HT-29 (cell line): ENCODE data around the gene CCDC137. TPM values are rescaled to one million over a fixed set of nuclear protein-coding genes. Genes with fewer than 3 reads are reported as not detected.

Experiments used
- DNase-seq: peaks from one replicate; pipeline ENCODE4 v3.0.0-alpha.2; 2015; ENCODE audit warnings: low spot score
- small RNA-seq: library from RNA; depleted of rRNA; stranded (forward); fragments of <200 nt; gene quantifications from one replicate; pipeline ENCODE3, GENCODE V24; 2014
- total RNA-seq: library from RNA; depleted of rRNA; stranded (reverse); fragments of >200 nt; shearing (Covaris generic); gene quantifications from 2 replicates; pipeline ENCODE4 v1.2.3, GENCODE V29; 2014; rRNA removed

The CCDC137 gene
- total RNA-seq, 1 experiment from 2014 or later: 33.8 TPM

DNA sequence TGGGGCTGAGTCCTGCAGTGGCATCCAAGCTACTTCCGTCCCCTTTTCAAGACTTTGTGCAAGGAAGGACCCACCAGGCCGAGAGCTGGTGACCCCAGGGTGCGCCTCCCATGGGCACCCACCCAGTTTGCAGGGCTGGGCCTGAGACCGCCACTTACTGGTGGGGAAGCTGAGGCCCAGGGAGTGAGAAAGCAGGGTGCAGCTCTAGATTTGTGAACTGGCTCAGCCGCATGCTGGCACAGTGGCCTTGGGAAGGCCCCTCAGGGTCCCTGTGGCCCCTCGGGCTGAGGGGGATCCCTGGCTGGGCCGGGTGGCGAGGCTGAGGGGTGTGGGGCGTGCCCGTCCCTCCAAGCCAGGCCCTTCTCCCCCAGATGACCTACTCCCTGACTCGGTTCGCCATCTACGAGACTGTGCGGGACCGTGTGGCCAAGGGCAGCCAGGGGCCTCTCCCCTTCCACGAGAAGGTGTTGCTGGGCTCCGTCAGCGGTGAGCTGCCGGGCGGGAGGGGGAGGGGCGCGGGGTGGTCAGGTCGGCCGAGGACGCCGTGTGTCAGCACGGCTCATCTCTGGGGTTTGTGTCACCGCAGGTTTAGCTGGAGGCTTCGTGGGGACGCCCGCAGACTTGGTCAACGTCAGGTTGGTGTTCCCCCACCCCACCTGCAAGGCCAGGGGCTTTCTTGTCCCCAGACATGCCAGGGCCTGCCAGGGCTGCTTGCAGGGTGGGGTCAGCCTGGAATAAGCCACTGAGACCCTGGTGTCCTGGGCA lies 48.8 kb downstream of the CCDC137 start:
- no peak for DNase-seq

- no peak for DNase-seq
Measured at GRCh38 chr17:81715872-81716673, 49.5 kb downstream of the CCDC137 start.

GRCh38 chr17:81716674-81716996 lies 50.1 kb downstream of the CCDC137 start:
- DNase-seq: no peak

DNA sequence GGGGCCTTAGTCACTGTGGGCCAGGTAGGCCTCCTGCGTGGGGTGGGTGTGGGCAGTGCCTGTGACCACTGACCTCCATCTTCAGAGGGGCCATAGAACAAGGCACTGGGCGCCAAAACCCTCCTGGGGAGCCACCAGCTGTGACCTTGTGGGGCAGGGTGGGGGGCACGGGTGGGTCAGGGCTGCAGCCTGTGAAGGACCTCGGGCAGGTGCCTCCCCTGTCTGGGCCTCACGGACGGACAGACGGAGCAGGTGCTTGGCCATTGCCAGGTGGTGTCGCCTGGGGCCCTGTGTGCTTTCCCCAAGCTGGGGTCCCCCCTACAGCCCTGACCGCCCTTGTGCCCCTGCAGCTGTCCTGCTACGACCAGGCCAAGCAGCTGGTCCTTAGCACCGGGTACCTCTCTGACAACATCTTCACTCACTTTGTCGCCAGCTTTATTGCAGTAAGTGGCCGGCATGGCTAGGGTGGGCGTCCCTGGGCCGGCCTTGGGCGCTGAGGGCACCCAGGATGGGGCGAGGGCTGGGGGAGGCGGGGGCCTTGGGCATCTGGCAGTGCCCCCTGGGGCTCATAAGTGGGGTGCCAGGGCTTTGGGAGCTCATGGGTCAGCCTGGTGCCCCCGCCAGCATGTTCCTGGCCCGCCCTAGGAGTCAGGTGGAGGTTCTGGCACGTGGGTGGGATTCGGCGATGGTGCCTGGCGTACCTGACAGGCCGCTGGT lies 50.7 kb downstream of the CCDC137 start:
- DNase-seq: no peak

DNA sequence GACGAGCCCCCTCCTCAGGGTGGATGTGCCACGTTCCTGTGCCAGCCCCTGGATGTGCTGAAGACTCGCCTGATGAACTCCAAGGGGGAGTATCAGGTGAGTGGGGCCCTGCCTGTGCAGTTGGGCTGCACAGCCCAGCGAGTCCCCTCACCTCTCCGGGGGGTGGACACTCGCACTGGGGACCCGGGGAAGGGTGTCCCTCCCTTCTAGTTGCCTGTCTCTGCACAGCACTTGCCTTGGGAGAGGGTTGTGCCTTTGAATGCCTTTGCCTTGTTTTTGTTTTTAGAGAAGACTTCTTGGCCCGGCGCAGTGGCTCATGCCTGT lies 51.2 kb downstream of the CCDC137 start:
- no peak for DNase-seq

DNA sequence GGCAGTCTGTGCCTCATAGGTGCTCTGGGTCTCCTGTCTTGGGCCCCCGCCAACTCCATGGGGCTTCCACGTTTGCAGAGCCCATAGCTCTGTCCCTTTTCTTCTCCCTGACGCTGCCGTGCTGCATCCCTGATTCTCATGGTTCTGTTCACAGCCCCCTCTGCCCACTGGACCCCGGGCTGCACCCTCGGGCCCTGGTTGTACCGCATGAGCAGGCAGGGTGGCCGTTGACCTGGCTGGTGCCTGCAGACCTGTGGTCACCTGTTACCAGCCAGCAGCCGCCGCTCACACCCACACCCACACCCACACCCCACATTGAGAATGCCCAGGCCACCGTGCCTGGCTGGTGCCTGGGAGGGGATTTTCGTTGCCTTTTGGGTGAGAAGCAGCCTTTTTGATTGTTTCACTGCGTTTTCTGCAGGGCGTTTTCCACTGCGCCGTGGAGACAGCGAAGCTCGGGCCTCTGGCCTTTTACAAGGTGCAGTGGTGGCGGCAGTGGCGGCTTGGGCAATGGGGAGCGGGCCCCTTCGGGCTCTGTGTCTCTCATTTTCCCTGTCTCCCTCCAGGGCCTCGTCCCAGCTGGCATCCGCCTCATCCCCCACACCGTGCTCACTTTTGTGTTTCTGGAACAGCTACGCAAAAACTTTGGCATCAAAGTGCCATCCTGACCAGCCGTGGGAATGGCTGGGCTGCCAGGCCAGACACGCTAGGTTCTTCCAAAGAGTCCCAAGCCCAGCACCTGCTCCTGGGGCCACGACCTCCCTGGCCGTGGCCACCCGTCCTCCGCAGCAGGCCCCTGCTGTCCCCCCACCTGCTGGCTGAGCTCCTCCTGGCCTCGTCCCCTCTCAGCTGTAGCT lies 53.1 kb downstream of the CCDC137 start:
- no peak for DNase-seq

DNA sequence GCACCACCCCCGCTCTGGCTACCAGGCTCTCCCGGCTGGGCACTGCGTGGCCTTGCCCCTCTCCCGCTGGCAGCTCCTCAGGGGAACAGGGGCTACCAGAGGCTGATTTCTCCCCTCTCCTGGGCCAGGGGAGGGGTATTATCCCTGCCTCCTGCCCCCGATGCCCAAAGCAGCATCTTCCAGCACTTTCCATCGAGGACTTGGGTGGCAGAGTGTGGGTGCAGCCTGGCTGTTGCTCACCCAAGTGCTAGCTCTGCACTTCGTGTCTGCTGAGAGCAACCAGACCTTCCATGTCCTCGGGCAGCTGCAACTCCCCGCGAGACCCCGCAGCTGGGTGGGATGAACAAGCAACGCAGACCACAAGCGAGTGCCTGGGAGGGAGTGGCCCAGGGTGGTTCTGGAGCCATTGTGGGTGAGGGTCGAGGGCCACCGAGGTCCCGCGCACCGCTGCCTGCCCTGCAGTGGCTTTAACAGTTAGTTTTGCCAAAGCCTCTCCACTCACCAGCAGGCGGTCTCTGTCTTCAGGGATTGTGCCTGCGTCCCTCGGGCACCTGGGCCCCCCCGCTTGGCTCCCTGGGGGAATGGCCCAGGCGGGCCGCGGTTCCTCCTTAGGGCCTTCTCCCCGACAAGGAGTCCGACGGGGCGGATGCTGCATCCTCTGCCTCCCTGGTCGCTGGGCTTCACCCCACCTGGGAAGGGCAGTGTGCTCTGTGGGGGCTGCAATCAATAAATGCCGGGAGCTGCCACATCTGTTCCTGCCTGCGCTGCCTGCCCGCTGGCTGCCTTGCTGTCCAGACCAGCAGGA lies 53.9 kb downstream of the CCDC137 start:
- no peak for DNase-seq

DNA sequence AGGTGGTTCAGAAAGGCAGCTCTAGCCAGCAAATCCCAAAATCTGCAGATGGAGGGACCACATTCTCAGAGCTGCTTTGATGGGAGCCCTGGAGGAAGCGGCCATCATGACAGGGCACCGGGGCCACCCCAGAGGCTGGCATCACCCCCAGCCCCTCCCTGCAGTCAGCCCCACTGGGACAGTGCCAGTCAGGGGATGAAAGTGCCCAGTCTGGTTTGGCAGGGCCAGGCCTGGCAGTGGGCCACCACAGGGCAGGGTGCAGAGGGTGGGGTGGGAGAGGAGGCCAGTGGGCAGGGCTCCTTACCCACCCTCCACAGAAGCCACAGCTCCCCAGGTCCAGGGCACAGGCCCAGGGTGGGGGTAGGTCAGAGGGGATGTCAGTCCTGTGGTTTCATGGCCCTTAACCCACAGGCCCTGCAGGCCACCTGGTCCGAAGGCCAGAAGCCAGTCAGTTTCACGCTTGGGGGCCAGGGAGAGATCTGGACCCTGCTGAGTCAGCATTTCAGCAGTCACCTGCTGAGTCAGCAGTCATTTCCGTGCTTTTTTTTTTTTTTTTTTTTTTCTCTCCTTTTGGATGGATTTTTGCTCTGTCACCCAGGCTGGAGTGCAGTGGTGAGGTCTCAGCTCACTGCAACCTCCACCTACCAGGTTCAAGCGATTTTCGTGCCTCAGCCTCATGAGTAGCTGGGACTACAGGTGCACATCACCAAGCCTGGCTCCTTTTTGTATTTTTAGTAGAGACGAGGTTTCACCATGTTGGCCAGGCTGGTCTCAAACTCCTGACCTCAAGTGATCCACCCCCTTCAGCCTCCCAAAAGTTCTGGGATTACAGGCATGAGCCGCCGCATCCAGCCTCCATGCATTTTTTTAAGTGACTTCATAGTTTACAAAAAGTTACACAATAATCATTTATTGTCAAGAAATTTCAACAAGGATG lies 55.9 kb downstream of the CCDC137 start:
- DNase-seq: peak; percentile 95

Small RNA genes lying within 50 kb of the gene (small RNA-seq; reads per million reads assigned to genes)
- not detected for gene MIR6786

Other genes starting within 250 kb of the CCDC137 start
- gene ACTG1, start 153.9 kb upstream of the CCDC137 start, total RNA-seq: 3,401 and 4,670 TPM in 2 replicates
- 4.3 and 4.7 TPM in 2 replicates for gene FSCN2, start 138.4 kb upstream of the CCDC137 start, total RNA-seq
- 67.5 and 70.9 TPM in 2 replicates for gene FAAP100, start 114.4 kb upstream of the CCDC137 start, total RNA-seq
- 81.9 and 94.2 TPM in 2 replicates for gene NPLOC4, start 29.6 kb upstream of the CCDC137 start, total RNA-seq
- gene TSPAN10, start 29.5 kb upstream of the CCDC137 start, total RNA-seq: 0.10 and 0.29 TPM in 2 replicates
- 0.68 TPM in 1 of 2 replicates, not detected in the other for gene PDE6G, start 10.2 kb upstream of the CCDC137 start, total RNA-seq
- gene OXLD1, start 132 bp upstream of the CCDC137 start, total RNA-seq: 97.8 and 104 TPM in 2 replicates
- 36.5 and 39.7 TPM in 2 replicates for gene ARL16, start 17.1 kb downstream of the CCDC137 start, total RNA-seq
- gene HGS, start 17.3 kb downstream of the CCDC137 start, total RNA-seq: 177 and 183 TPM in 2 replicates
- 72.5 and 88.4 TPM in 2 replicates for gene MRPL12, start 36.6 kb downstream of the CCDC137 start, total RNA-seq
- 199 and 209 TPM in 2 replicates for gene SLC25A10, start 45.5 kb downstream of the CCDC137 start, total RNA-seq
- gene GCGR, start 137.4 kb downstream of the CCDC137 start, total RNA-seq: 0.71 and 2.2 TPM in 2 replicates
- 159 and 160 TPM in 2 replicates for gene MCRIP1, start 166.6 kb downstream of the CCDC137 start, total RNA-seq
- gene PPP1R27, start 168.3 kb downstream of the CCDC137 start, total RNA-seq: 2.4 and 3.0 TPM in 2 replicates
- 1,172 and 1,253 TPM in 2 replicates for gene P4HB, start 193.8 kb downstream of the CCDC137 start, total RNA-seq
- gene ARHGDIA, start 204.6 kb downstream of the CCDC137 start, total RNA-seq: 312 and 331 TPM in 2 replicates
- gene ALYREF, start 224.8 kb downstream of the CCDC137 start, total RNA-seq: 482 and 502 TPM in 2 replicates
- gene ANAPC11, start 225.0 kb downstream of the CCDC137 start, total RNA-seq: 222 and 256 TPM in 2 replicates
- gene NPB, start 235.5 kb downstream of the CCDC137 start, total RNA-seq: 2.4 and 3.2 TPM in 2 replicates
- gene PCYT2, start 244.7 kb downstream of the CCDC137 start, total RNA-seq: 163 and 167 TPM in 2 replicates